GM21576 (cell line): ENCODE data around the gene MAGEB10.
"Not testable (repeated sequence)": the region's sequence is repeated elsewhere in the genome, so short reads cannot be mapped to it uniquely, and the experiment has no call there.

Source experiments
- ATAC-seq: cut with Tn5 transposase; IDR thresholded peaks from one replicate; pipeline ENCODE4 v1.9.1; 2021; ENCODE audit warnings: mild to moderate bottlenecking, moderate library complexity; ENCODE audit not compliant: unreplicated experiment

Gene MAGEB10, protein sequence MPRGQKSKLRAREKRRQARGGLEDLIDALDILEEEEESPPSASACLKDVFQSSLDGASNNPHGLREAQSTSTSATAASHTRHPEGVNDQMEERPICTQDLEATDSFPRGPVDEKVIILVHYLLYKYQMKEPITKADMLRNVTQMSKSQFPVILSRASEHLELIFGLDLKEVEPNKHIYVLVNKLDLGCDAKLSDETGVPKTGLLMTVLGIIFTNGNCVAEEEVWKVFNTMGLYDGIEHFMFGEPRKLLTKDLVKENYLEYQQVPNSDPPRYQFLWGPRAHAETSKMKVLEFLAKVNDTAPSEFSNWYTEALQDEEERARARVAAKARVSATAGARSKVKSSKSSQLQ

GRCh38 chrX:27807690-27808089 lies at the start of gene MAGEB10:
Gene MAGEB10 (plus strand): TSS chrX:27807990. CDS start chrX:27821307, 13,317 bp downstream.
- no peak for ATAC-seq

GRCh38 chrX:27765718-27766117 lies 42.1 kb upstream of the MAGEB10 start:
- no peak for ATAC-seq

DNA sequence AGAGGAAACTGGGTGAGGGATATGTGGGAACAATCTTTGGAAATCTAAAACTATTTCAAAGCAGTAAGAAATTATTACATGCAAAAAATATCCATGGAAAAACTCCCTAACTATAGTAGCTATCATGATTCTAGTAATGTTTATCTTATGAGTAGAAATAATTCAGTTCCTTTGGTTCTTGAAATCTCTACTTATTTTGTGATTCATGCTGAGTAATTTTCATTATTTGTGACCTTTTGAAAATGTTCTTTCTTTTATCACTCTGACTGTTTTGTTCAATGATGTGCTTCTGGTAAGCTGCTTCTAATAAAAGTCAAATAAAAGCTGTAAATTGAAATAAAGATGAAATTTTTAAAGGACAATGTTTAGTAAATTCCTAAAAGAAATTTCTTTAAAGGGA lies 40.4 kb upstream of the MAGEB10 start:
- ATAC-seq, result no peak

- no peak for ATAC-seq
These were observed 31.8 kb upstream of the MAGEB10 start for GRCh38 chrX:27775984-27776383.

DNA sequence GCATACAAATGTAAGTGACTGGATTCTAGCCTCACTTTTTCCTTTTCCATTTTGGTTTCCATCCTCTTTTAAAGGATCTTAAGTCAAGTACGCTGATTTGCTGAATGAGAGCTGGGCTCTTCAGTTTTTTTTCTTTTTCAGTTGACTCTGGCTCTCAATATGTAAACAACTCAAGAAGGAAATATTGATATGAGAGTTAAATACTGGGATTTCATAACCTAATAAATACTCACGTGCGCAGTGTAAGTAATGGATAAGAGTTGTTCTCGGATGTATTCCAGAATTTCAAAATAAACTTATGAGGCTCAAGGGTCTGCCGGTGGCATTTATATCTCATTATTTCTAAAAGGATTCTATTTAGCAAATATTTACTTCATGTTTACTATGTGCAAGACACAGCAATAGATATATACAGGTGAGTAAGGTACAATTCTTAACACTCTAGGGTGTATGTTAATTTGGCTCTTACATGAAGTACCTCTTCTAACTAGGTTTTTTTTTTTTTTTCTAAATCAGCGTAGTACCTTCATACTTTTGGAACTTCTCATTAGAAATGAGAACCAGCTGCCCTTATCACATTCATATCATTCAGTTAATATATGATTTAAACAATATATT lies 11.0 kb upstream of the MAGEB10 start:
- ATAC-seq, result no peak

DNA sequence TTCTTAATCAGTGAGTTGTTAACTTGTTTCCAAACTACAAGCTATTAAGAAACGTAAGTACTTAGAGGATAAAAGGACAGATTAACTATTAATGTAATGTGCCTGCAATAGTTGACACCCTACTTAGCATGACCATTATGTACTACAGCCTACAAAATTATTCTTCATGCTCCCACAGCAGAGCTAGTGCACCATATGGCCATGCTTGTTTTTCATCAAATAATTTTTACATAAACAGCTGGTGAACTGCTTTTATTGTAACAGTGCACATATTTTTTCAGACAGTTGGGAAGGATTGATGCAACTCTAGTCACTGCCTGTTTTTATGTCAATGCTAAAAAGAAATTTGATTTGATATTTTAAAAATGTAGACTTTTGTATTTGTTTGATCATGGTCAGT lies 10.2 kb upstream of the MAGEB10 start:
- ATAC-seq, result no peak

DNA sequence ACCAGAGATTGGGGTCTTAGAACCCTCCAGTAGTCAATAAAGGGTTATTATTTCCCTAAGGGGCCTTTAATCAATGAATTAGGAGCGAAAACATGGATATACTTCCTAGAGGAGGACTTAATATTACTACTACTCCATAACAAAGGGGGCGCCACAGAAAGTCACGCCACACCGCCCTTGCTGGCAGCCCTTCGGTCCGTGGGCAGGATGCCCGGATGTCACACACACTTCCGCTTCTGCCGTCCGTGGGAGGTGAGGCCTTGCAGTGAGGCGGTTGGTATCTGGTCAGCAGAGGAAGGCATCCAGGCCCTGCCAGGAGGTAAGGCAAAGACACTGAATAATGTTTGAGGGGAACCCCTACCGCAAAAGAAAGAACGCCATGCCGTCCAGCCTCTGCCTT lies 436 bp downstream of the MAGEB10 start:
- ATAC-seq, result no peak

GRCh38 chrX:27808991-27809859 lies 1.4 kb downstream of the MAGEB10 start:
- not testable (repeated sequence) for ATAC-seq

- no peak for ATAC-seq
These were observed 7.4 kb downstream of the MAGEB10 start for GRCh38 chrX:27815209-27815608.

DNA sequence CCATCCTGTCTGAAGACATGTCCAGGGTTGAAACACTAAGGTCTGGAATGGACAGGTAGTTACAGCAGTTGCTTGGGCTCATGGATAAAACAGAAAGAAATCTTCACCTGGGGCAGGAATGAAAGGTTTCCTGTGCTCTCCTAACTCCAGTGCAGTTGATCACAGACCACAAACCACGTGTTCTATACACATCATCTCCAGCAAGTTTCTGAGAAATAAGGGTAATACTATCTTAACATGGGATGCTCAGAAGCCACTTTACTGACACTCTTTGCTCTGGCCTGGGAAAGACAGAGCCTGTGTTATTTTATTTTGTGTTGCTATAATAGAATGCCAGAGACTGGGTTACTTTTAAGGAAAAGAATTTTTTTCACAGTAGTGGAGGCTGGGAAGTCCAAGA lies 16.0 kb downstream of the MAGEB10 start:
- no peak for ATAC-seq

DNA sequence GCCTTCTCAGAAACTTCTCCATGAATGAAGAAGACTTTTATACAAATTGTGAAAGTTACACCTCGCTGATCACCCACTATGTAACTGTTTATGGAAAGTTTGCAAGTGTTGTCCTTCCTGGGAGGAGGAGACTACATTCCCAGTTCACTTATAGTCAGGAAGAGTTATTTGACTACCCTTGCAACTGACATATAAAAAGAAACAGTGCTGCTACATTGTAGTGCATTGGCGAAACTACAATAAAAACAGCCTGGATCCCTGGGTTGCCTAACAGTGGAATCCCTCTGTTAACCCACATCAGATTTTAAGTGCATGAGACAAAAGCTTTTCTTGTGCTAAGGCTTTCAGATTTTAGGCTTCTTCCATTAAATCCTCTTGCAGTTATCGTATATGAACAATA lies 30.4 kb downstream of the MAGEB10 start:
- no peak for ATAC-seq

- no peak for ATAC-seq
These were observed 33.1 kb downstream of the MAGEB10 start for GRCh38 chrX:27840881-27841280.

DNA sequence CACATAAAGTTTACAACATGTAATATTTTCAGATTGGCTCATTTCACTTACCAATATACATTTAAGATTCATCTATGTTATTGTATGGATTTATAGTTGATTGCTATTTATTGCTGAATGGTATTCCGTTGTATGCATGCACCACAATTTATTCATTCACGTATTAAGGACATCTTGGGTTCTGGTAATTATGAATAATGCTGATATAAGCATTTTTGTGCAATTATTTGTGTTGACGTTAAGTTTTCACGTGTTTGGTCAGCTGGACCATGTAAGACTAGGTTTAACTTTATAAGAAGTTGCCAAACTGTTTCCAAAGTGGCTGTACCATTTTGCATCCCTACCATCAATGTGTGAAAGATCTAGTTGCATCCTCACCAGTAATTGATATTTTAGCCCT lies 35.1 kb downstream of the MAGEB10 start:
- ATAC-seq, result no peak

- no peak for ATAC-seq
These were observed 52.5 kb downstream of the MAGEB10 start for GRCh38 chrX:27860337-27860736.

DNA sequence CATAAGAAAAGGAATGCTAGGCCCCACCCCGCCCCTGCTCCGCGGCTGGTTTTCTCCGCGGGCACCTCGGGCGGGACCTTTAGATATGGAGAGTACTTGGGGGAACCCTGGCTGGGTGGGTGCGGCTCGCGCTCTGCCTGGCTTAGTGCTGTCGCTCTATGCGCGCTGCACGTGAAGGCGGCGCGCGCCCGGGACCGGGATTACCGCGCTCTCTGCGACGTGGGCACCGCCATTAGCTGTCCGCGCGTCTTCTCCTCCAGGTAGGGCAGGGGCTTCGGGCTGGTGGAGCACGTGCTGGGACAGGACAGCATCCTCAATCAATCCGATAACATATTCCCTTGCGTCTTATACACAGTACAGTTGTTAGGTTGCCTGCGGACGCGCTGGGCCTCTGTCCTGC lies 56.0 kb downstream of the MAGEB10 start:
- ATAC-seq, result no peak
